Measurements from ENCODE around the gene FOXK1. TPM values are rescaled to one million over a fixed set of nuclear protein-coding genes. Genes with fewer than 3 reads are reported as not detected.
A peak's percentile ranks its signal among the peaks of the same experiment; 100 is the strongest.

The FOXK1 gene
- polyA plus RNA-seq, 1 experiment, result 3.4 TPM

- POLR2A ChIA-PET, result interaction anchor here (1.1 kb wide), 1 partner anchor 10 kb away, joined by 3 read pairs; no protein-coding TSS in a partner anchor
- DNase-seq (ENCODE audit: low read depth, low spot score), result no peak
- CTCF ChIA-PET, result no interaction called here
- Histone ChIP-seq H3K27me3 (ENCODE audit: control insufficient read depth, insufficient read depth, low read length) (no peaks in the 10 kb centered on the region), H3K9me3 (ENCODE audit: control insufficient read depth, insufficient read depth, low read length) (no peaks in the 10 kb centered on the region; the same call in 1 of the 2 replicates), H3K4me3 (ENCODE audit: low read depth, low read length) (no peak overlapping the region), H3K27ac (ENCODE audit: low read depth, low read length) (peak overlapping the region; percentile 11)
- TF ChIP-seq CTCF (IDR thresholded peaks at IDR 0.05; ENCODE audit: low read depth, low read length), result no peak
These were observed 52.7 kb downstream of the FOXK1 start for GRCh38 chr7:4734587-4735345.

GRCh38 chr7:4737300-4737699 lies 55.2 kb downstream of the FOXK1 start:
- Histone ChIP-seq H3K9me3 (ENCODE audit: control insufficient read depth, insufficient read depth, low read length) (peaks cover 5% of the 10 kb centered on the region; the same call in 1 of the 2 replicates), H3K27ac (ENCODE audit: low read depth, low read length) (no peak overlapping the region), H3K27me3 (ENCODE audit: control insufficient read depth, insufficient read depth, low read length) (no peaks in the 10 kb centered on the region), H3K4me3 (ENCODE audit: low read depth, low read length) (no peak overlapping the region)
- ChIA-PET CTCF (no interaction called here), POLR2A (interaction anchor here (0.7 kb wide), 1 partner anchor 26 kb away, joined by 5 read pairs; no protein-coding TSS in a partner anchor)
- TF ChIP-seq CTCF (IDR thresholded peaks at IDR 0.05; ENCODE audit: low read depth, low read length), result no peak
- DNase-seq (ENCODE audit: low read depth, low spot score), result no peak

GRCh38 chr7:4738711-4739527 lies 56.8 kb downstream of the FOXK1 start:
- ChIA-PET POLR2A (interaction anchor here (0.8 to 2.2 kb wide), 4 partner anchors 14 to 97 kb away, joined by 3 to 6 read pairs (median 4); partner anchors contain the start of gene AP5Z1), CTCF (interaction anchor here (0.6 kb wide), 1 partner anchor 8 kb away, joined by 3 read pairs; no protein-coding TSS in a partner anchor)
- H3K4me3 ChIP-seq (ENCODE audit: low read depth, low read length), result peak overlapping the region; percentile 13; the same call in 1 of the 2 replicates
- DNase-seq (ENCODE audit: low read depth, low spot score), result no peak
- TF ChIP-seq CTCF (IDR thresholded peaks at IDR 0.05; ENCODE audit: low read depth, low read length), result peak; percentile 13
- H3K27ac ChIP-seq (ENCODE audit: low read depth, low read length), result peak overlapping the region; percentile 93
- no peaks in the 10 kb centered on the region for H3K27me3 ChIP-seq (ENCODE audit: control insufficient read depth, insufficient read depth, low read length)
- peaks cover 5% of the 10 kb centered on the region; the same call in 1 of the 2 replicates for H3K9me3 ChIP-seq (ENCODE audit: control insufficient read depth, insufficient read depth, low read length)

GRCh38 chr7:4739528-4739992 lies 57.5 kb downstream of the FOXK1 start:
- CTCF ChIA-PET, result no interaction called here
- no peak for DNase-seq (ENCODE audit: low read depth, low spot score)
- POLR2A ChIA-PET, result interaction anchor here (2.2 kb wide), 1 partner anchor 24 kb away, joined by 5 read pairs; no protein-coding TSS in a partner anchor
- no peak overlapping the region for H3K4me3 ChIP-seq (ENCODE audit: low read depth, low read length)
- no peak for TF ChIP-seq CTCF (IDR thresholded peaks at IDR 0.05; ENCODE audit: low read depth, low read length)
- H3K27me3 ChIP-seq (ENCODE audit: control insufficient read depth, insufficient read depth, low read length), result no peaks in the 10 kb centered on the region
- H3K9me3 ChIP-seq (ENCODE audit: control insufficient read depth, insufficient read depth, low read length), result peaks cover 5% of the 10 kb centered on the region; the same call in 1 of the 2 replicates
- peak overlapping the region; percentile 3 for H3K27ac ChIP-seq (ENCODE audit: low read depth, low read length)
